Subcutaneous adipose tissue (tissue), 4 donors: ENCODE results near the gene TBCE. TPM values are rescaled to one million over a fixed set of nuclear protein-coding genes. Genes with fewer than 3 reads are reported as not detected.

Source experiments
- CTCF ChIP-seq: fragments of 450-650 bp; IDR thresholded peaks from one replicate; pipeline ENCODE4 v1.5.1; 2016; ENCODE audit warnings: low read depth, mild to moderate bottlenecking, control low read depth, antibody characterized with exemption, moderate library complexity
- total RNA-seq, 4 donors: library from RNA; depleted of rRNA; stranded (reverse); fragments of >200 nt; gene quantifications; one replicate each; pipeline ENCODE4 v1.1.0, GENCODE V29; 2016

TBCE gene
- total RNA-seq, 4 donors from 2014 or later = 11.7 to 32.4 (median 22.6) TPM

- TF ChIP-seq CTCF = no peak
These were observed 24.6 kb downstream of the TBCE start for GRCh38 chr1:235391874-235392273.

DNA sequence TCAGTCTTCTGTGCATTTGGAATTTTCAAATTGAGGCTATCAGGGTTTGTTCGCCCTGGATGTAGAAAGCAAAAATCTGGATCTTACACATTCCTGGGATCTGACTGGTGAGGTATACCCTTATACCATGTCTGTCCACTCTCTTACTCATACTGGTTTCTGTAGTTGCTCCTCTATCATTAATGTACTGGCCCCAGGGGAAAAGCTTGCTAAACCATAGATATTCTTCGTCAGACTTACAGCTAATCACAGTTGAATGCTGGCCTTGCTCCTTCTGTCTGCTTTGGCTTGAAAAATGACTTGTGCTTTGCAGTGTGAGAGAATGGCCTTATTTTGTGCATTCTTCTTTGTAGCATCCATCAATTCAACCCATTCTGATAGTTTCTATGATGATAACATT lies 30.5 kb downstream of the TBCE start:
- TF ChIP-seq CTCF = no peak

- TF ChIP-seq CTCF = no peak
These were observed 32.4 kb downstream of the TBCE start for GRCh38 chr1:235399661-235400060.

GRCh38 chr1:235401251-235401650 lies 34.0 kb downstream of the TBCE start:
- TF ChIP-seq CTCF = no peak

- TF ChIP-seq CTCF = no peak
These were observed 35.4 kb downstream of the TBCE start for GRCh38 chr1:235402457-235403200.

DNA sequence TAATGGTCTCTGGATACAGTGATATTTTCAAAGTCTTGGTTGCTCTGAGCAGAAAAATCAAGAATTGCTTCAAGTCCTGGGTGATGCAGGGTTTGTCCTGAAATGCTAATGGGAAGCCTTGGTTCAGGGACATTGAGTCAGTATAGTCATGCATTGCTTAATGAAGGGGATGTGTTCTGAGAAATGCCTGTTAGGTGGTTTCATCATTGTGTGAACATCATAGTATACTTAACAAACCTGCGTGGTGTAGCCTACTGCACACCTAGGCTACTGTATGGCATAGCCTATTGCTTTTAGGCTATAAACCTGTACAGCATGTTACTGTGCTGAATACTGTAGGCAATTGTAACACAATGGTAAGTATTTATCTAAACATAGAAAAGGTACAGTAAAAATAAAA lies 36.4 kb downstream of the TBCE start:
- TF ChIP-seq CTCF = no peak

DNA sequence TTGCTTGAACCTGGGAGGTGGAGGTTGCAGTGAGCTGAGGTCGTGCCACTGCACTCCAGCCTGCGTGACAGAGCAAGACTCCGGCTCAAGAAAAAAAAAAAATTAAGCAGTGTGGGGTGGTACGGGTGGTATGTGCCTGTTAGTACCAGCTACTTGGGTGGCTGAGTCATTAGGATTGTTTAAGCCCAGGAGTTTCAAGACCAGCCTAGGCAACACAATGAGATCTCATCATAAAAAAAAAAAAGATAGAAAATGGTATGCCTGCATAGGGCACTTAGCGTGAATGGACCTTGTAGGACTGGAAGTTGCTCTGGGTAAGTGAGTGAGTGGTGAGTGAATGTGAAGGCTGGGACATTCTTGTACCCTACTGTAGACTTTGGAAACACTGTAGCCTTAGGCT lies 37.0 kb downstream of the TBCE start:
- TF ChIP-seq CTCF = no peak
